ENCODE results near the gene TRAPPC8. TPM values are rescaled to one million over a fixed set of nuclear protein-coding genes. Genes with fewer than 3 reads are reported as not detected.
"Not testable (repeated sequence)": the region's sequence is repeated elsewhere in the genome, so short reads cannot be mapped to it uniquely, and the experiment has no call there.

The TRAPPC8 gene
- total RNA-seq, 1 experiment from 2014 or later, result 27.7 TPM

DNA sequence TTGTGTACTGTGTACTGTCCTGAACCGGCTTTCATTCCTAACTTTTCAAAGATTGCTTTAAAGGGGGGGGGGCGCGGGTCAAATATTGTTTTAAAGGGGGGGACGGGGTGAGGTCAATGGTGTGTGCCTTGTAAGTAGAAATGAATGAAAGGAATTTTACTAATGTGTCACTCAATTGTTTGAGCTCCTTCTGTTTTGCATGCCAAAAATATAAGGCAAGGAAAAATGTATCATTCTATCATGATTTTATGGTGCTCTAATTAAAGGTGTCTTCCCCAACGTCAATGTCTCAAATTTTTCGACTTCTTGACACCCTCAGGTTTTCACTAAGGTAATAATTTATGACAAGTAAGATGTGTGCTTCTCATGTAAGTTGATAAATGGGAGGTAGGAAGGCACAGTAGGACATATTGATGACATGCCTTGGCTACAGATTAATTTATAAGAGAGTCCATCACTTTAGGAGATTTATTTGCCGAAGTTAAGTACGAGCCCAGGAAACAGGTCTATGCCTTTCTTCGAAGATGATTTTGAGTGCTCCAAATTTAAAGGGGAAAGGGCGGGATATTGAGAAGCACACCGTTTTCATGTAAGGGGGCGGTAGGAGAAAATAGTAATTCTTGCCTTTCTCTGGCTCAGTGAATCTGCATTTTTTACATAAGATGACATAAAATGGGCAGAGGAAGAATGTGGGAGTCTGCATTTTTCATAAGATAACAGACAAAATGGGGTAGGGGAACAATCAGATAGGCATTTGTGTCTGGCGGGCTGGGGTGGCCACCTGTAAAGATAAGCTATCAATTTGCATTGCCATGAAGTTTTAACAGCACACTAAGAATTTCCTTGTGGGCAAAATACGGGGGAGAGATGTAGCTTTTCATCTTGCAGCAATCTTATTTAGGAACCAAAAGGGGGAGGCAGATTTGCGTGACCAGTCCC, 1.2 kb upstream of the TRAPPC8 start:
- no peak for DNase-seq (ENCODE audit: low spot score)

GRCh38 chr18:31942291-31942998, 483 bp downstream of the TRAPPC8 start:
- peak; percentile 36 for DNase-seq (ENCODE audit: low spot score)

DNA sequence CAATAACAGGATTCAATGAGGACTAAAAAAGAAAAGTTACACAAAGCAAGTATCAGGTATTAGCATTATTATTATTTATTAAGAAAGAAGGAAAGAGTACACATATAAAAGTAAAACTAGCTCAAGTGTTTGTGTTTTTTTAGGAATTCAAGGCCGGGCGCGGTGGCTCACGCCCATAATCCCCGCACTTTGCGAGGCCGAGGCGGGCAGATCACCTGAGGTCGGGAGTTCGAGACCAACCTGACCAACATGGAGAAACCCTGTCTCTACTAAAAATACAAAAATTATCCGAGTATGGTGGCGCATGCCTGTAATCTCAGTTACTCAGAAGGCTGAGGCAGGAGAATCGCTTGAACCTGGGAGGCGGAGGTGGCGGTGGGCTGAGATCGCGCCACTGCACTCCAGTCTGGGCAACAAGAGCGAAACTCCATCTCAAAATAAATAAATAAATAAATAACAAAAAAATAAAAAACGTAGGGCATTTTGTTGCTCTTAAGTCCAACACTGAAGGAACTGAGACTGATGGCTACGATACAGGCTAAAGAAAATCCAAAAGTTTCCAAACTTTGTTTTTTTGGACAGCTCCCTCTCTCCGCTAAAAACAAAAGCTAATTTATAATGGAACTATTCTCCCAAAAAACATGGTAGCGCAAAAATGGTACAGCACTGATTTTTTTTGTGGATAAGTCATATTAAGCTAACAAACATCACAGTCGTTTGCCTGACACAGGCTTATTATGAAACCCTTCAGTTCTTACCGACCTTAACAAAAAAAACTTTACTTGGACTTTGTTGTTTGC, 1.7 kb downstream of the TRAPPC8 start:
- DNase-seq (ENCODE audit: low spot score), result no peak

- not testable (repeated sequence) for DNase-seq (ENCODE audit: low spot score)
Observed at GRCh38 chr18:31934773-31935172, 8.2 kb downstream of the TRAPPC8 start.

DNA sequence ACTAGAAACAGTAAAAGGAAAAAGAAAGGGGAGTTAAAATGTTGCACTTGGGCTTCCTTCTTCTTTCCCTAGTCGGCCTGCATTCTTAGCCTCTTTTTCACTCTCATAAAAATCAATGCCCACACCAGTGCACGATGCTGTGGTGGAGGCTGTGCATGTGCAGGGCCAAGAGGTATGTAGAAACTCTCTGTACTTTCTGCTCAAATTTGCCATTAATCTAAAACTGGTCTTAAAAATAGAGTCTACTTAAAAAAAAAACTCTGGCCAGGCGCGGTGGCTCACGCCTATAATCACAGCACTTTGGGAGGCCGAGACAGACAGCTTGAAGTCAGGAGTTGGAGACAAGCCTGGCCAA, 11.1 kb downstream of the TRAPPC8 start:
- DNase-seq (ENCODE audit: low spot score), result no peak

GRCh38 chr18:31931163-31931885, 11.6 kb downstream of the TRAPPC8 start:
- no peak for DNase-seq (ENCODE audit: low spot score)

DNA sequence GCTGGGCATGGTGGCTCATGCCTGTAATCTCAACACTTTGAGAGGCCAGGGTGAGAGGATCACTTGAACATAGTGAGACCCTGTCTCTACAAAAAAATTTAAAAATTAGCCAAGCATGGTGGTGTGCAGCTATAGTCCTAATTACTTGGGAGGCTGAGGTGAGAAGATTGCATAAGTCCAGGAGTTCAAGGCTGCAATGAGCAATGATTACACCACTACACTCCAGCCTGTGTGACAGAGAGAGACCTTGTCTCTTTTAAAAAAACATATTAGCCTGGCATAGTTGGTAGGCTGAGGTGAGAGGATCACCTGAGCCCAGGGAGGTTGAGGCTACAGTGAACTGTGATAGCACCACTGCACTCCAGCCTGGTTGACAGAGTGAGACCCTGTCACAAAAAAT, 13.7 kb downstream of the TRAPPC8 start:
- DNase-seq (ENCODE audit: low spot score), result no peak

DNA sequence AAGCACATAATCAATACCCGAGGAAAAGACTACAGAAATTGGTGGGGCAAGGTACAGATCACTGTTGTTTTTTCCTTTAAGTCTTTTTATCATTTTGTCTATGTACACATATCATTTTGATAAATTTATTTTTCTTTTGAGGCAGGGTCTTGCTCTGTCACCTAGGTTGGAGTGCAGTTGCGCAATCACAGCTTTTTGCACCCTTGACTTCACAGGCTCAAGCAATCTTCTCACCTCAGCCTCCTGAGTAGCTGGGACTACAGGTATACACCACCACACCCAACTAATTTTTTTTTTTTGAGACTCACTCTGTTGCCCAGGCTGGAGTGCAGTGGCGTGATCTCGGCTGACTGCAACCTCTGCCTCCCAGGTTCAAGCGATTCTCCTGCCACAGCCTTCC, 15.9 kb downstream of the TRAPPC8 start:
- DNase-seq (ENCODE audit: low spot score), result not testable (repeated sequence)

DNA sequence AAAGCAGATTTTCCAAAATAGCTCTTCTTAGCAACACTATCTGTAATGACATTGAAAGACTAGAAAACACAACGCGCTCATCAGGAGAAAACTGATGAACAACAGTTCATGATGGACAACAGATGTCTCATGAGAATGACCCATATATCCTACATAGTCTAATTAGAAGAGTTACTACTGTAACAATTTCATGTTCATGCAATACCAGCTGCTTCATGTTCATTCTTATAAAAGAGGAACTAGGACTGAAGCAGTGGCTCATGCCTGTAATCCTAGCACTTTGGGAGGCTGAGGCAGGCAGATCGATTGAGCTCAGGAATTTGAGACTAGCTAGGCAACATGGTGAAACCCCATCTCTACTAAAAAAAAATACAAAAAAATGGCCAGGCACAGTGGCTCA, 22.7 kb downstream of the TRAPPC8 start:
- no peak for DNase-seq (ENCODE audit: low spot score)

DNA sequence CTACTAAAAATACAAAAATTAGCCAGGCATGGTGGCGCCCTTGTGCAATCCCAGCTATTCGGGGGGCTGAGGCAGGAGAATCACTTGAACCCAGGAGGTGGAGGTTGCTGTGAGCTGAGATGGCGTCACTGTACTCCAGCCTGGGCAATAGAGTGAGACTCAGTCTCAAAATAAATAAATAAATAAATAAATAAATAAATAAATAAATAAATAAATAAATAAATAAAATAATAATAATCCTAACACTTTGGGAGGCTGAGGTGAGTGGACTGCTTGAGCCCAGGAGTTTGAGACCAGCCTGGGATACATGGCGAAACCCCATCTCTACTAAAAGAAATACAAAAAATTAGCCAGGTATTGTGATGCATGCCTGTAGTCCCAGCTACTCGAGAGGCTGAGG, 23.6 kb downstream of the TRAPPC8 start:
- not testable (repeated sequence) for DNase-seq (ENCODE audit: low spot score)

- DNase-seq (ENCODE audit: low spot score), result no peak
Observed at GRCh38 chr18:31918733-31919132, 24.2 kb downstream of the TRAPPC8 start.

DNA sequence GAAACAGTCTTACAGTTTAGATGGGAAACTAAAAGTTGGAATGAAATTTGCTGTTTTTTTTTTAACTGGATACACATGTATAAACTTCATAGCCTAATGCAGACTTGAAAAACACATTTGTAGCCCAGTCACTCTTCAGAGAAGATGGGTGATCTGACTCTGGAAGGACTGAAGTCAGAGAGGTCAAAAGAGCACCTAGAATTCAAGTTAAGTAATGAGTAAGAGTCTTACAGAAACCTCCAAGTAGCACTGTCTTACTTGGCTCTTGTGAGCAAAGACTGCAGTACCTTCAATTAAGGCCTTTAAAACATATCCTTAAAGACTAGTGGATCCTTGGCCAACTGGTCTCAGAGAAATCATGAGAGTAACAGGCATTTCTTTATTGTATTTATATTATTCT, 41.9 kb downstream of the TRAPPC8 start:
- no peak for DNase-seq (ENCODE audit: low spot score)

DNA sequence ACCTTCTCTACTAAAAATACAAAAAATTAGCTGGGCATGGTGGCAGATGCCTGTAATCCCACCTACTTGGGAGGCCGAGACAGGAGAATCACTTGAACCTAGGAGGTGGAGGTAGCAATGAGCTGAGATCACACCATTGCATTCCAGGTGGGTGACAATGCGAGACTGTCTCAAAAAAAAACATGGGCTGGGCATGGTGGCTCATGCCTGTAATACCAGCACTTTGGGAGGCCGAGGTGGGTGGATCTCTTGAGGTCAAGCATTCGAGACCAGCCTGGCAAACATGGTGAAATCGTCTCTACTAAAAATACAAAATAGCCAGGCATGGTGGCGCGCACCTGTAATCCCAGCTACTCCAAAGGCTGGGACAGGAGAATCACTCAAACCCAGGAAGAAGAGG, 43.2 kb downstream of the TRAPPC8 start:
- not testable (repeated sequence) for DNase-seq (ENCODE audit: low spot score)

GRCh38 chr18:31892936-31893335, 50.0 kb downstream of the TRAPPC8 start:
- no peak for DNase-seq (ENCODE audit: low spot score)

GRCh38 chr18:31891566-31891965, 51.4 kb downstream of the TRAPPC8 start:
- DNase-seq (ENCODE audit: low spot score), result no peak

DNA sequence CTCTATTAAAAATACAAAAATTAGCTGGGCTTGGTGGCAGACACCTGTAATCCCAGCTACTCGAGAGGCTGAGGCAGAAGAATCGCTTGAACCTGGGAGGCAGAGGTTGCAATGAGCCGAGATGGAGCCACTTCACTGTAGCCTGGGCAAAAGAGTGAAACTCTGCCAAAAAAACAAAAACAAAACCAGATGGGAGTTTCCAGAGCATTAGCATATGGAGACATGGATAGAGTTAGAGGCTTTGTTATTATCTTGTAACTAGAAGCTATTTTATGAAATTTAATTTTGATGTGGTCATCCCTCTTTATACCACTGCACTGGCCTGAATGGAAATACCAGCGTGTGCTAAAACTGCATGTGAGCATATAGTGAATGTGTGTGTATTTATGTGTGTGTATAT, 58.9 kb downstream of the TRAPPC8 start:
- DNase-seq (ENCODE audit: low spot score), result no peak

- no peak for DNase-seq (ENCODE audit: low spot score)
Observed at GRCh38 chr18:31880186-31880898, 62.6 kb downstream of the TRAPPC8 start.

- DNase-seq (ENCODE audit: low spot score), result no peak
Observed at GRCh38 chr18:31878358-31878757, 64.6 kb downstream of the TRAPPC8 start.

DNA sequence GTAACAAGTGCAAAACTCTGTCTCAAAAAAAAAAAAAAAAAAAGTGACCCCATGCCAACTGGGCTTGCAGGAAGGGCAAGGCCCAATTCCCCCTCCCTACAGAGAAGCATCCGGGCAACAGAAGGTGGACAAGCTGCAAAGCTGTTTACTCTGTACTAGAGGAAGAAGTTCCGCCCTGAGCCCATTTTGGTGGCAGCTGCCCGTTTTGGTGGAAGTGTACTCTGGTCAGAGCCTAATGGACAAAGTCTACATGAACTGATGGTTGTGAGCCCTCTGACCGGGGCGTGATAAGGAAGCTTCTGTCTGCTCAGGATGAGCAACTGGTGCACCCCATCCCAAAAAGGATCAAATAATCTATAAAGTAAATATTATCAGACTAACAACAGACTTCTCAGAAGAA, 65.0 kb downstream of the TRAPPC8 start:
- DNase-seq (ENCODE audit: low spot score), result no peak

GRCh38 chr18:31876707-31877106, 66.2 kb downstream of the TRAPPC8 start:
- no peak for DNase-seq (ENCODE audit: low spot score)

DNA sequence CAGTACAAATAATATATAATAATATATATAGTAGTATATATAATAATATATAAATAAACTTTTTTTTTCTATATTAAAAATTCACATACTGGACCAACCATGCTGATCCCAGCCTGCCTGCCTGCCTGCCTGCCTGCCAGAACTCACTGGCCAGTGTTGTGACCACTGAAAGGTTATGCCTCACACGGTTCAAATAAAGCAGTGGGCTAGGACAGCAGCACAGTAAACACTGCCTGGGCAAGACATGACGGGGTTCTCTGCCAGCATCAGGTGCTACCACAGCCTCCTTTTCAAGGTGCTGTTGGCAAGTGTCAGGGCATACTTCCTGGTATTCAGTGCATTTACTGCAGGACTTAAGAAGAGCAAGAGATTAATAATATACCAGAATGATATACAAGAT, 67.6 kb downstream of the TRAPPC8 start:
- DNase-seq (ENCODE audit: low spot score), result no peak
